Keratinocyte (primary cell): ENCODE results near the gene HMCN1.

ENCODE experiments used
- CTCF ChIP-seq, 3 experiments: IDR thresholded peaks in 1 of 3; conservative IDR thresholded peaks in 1 of 3; optimal IDR thresholded peaks in 1 of 3; 2 replicates in 2 of 3; 3 replicates in 1 of 3; pipeline versions ENCODE3 to v1.5.1; 2011; ENCODE audit warnings: low read length in 3 of 3, mild to moderate bottlenecking in 3 of 3, moderate library complexity in 2 of 3, control low read depth in 1 of 3, inconsistent platforms in 1 of 3; ENCODE audit not compliant: insufficient read depth in 2 of 3; ENCODE audit errors: extremely low read depth in 1 of 3
- EZH2 ChIP-seq: IDR thresholded peaks from one replicate; pipeline ENCODE4 v1.6.1; 2012; ENCODE audit warnings: inconsistent platforms, mild to moderate bottlenecking, low read length, moderate library complexity

GRCh38 chr1:186122837-186123236, 388.6 kb downstream of the HMCN1 start:
- TF ChIP-seq CTCF (optimal IDR thresholded peaks at IDR 0.05 in 1 of 3, IDR thresholded peaks at IDR 0.05 in 1 of 3, conservative IDR thresholded peaks at IDR 0.05 in 1 of 3; ENCODE audit: extremely low read depth in 1 of 3, insufficient read depth in 2 of 3, low read length in 3 of 3) (no peak), EZH2 (no peak)
